Thoracic aorta (tissue), 2 donors: Measurements from ENCODE around the gene BRINP3. TPM values are rescaled to one million over a fixed set of nuclear protein-coding genes. Genes with fewer than 3 reads are reported as not detected.

Source experiments
- ATAC-seq: fragments of 150-250 bp; one replicate; pipeline ENCODE4 v1.8.0; 2017; ENCODE audit warnings: low read depth; ENCODE audit not compliant: insufficient number of reproducible peaks, low FRiP score
- DNase-seq: peaks from one replicate; pipeline ENCODE4 v3.0.0-alpha.2; 2020; ENCODE audit warnings: low spot score
- H3K27ac ChIP-seq, 2 donors: fragments of 200-600 bp; sonication (generic); 1 replicate in 1 of 2; 2 replicates in 1 of 2; pipeline ENCODE4 v1.5.1; 2016; ENCODE audit warnings: mild to moderate bottlenecking in 2 of 2, moderate library complexity in 2 of 2
- H3K27me3 ChIP-seq: fragments of 200-600 bp; sonication (generic); replicated peaks from 2 replicates; pipeline ENCODE4 v1.6.0; 2016; ENCODE audit warnings: mild to moderate bottlenecking; ENCODE audit not compliant: insufficient read depth
- H3K36me3 ChIP-seq: fragments of 200-600 bp; sonication (generic); one replicate; pipeline ENCODE4 v1.5.1; 2016
- H3K4me1 ChIP-seq, 2 donors: fragments of 200-600 bp; sonication (generic); 1 replicate in 1 of 2; 2 replicates in 1 of 2; pipeline versions ENCODE4 v1.5.1 to v1.6.0; 2016; ENCODE audit warnings: low read depth in 2 of 2, mild to moderate bottlenecking in 1 of 2; ENCODE audit not compliant: control insufficient read depth in 1 of 2
- H3K4me3 ChIP-seq: fragments of 200-600 bp; sonication (generic); 2 replicates; pipeline ENCODE4 v1.5.1; 2016; ENCODE audit warnings: mild to moderate bottlenecking
- H3K9me3 ChIP-seq: fragments of 200-600 bp; sonication (generic); 2 replicates; pipeline ENCODE4 v1.5.1; 2016
- CTCF ChIP-seq: fragments of 200-600 bp; sonication (generic); IDR thresholded peaks from one replicate; pipeline ENCODE4 v1.5.1; 2019; ENCODE audit warnings: antibody characterized with exemption
- total RNA-seq, 2 donors: library from RNA; depleted of rRNA; stranded (reverse); fragments of >200 nt; gene quantifications; one replicate each; pipeline versions ENCODE4 v1.1.0 to v1.2.3, GENCODE V29; 2016

BRINP3 gene
- total RNA-seq, 2 donors from 2014 or later: 6.0 TPM; not detected in 1

- H3K4me3 ChIP-seq: no peak overlapping the region
- TF ChIP-seq CTCF: no peak
These were observed 285.0 kb downstream of the BRINP3 start for GRCh38 chr1:190192627-190193026.

GRCh38 chr1:190183588-190183987, 294.1 kb downstream of the BRINP3 start:
- no peak for TF ChIP-seq CTCF
- no peak overlapping the region for H3K27ac ChIP-seq
- no peak overlapping the region for H3K4me3 ChIP-seq
- DNase-seq (no peak), ATAC-seq (no peak)
- no peaks in the 10 kb centered on the region for H3K27me3 ChIP-seq
- H3K4me1 ChIP-seq: no peaks in the 10 kb centered on the region
- no peaks in the 10 kb centered on the region for H3K9me3 ChIP-seq
- no peaks in the 10 kb centered on the region for H3K36me3 ChIP-seq

More at GRCh38 chr1:190192627-190193026, 285.0 kb downstream of the BRINP3 start:
- Histone ChIP-seq H3K27ac (no peak overlapping the region), H3K4me1 (no peaks in the 10 kb centered on the region), H3K27me3 (no peaks in the 10 kb centered on the region), H3K9me3 (no peaks in the 10 kb centered on the region), H3K36me3 (no peaks in the 10 kb centered on the region)
- DNase-seq: no peak
- no peak for ATAC-seq

GRCh38 chr1:190179817-190180216, 297.8 kb downstream of the BRINP3 start:
- ATAC-seq (no peak), DNase-seq (no peak)
- no peak for TF ChIP-seq CTCF
- Histone ChIP-seq H3K36me3 (no peaks in the 10 kb centered on the region), H3K9me3 (no peaks in the 10 kb centered on the region), H3K27me3 (no peaks in the 10 kb centered on the region), H3K27ac (no peak overlapping the region), H3K4me3 (no peak overlapping the region), H3K4me1 (no peaks in the 10 kb centered on the region)

GRCh38 chr1:190178827-190179226, 298.8 kb downstream of the BRINP3 start:
- no peaks in the 10 kb centered on the region for H3K4me1 ChIP-seq
- ATAC-seq: no peak
- no peak for TF ChIP-seq CTCF
- H3K4me3 ChIP-seq: no peak overlapping the region
- no peak overlapping the region for H3K27ac ChIP-seq
- H3K9me3 ChIP-seq: no peaks in the 10 kb centered on the region
- H3K36me3 ChIP-seq: no peaks in the 10 kb centered on the region
- H3K27me3 ChIP-seq: no peaks in the 10 kb centered on the region
- DNase-seq: no peak

GRCh38 chr1:190177555-190177954, 300.1 kb downstream of the BRINP3 start:
- H3K4me1 ChIP-seq: no peaks in the 10 kb centered on the region
- H3K4me3 ChIP-seq: no peak overlapping the region
- DNase-seq (no peak), ATAC-seq (no peak)
- H3K36me3 ChIP-seq: no peaks in the 10 kb centered on the region
- H3K27ac ChIP-seq: no peak overlapping the region
- no peaks in the 10 kb centered on the region for H3K9me3 ChIP-seq
- H3K27me3 ChIP-seq: no peaks in the 10 kb centered on the region
- TF ChIP-seq CTCF: no peak
